T-helper 2 cell treated with Interferon-gamma antibody and Interleukin-4, amounts not matched to agents 100 ng/mL and 5 ng/mL, for 36 hours (primary cell): ENCODE results near the gene MAP3K10. TPM values are rescaled to one million over a fixed set of nuclear protein-coding genes. Genes with fewer than 3 reads are reported as not detected.
"Not testable (repeated sequence)": the region's sequence is repeated elsewhere in the genome, so short reads cannot be mapped to it uniquely, and the experiment has no call there.

Source experiments
- intact Hi-C: fragments of 100-400 bp; cut with micrococcal nuclease; formaldehyde crosslinking; loops from one replicate; pipeline ENCODE4 v1.15.1; 2023
- total RNA-seq: library from RNA; stranded (reverse); gene quantifications from 2 replicates; pipeline ENCODE4 v1.2.3, GENCODE V29; 2022

Gene MAP3K10
- total RNA-seq, 1 donor from 2014 or later: 17.5 TPM

- intact Hi-C loops: no loop called here
Observed at GRCh38 chr19:40216777-40217026, 25.5 kb downstream of the MAP3K10 start.

GRCh38 chr19:40217027-40217810 is 26.0 kb downstream of the MAP3K10 start:
- intact Hi-C loops: no loop called here

GRCh38 chr19:40217934-40218890 is 27.0 kb downstream of the MAP3K10 start, which contains the start of gene TTC9B:
Gene TTC9B, minus strand, starts transcription at chr19:40218384. Its CDS starts 3 bp downstream, at chr19:40218381.
- intact Hi-C loops: no loop called here

- intact Hi-C loops: not testable (repeated sequence)
Observed at GRCh38 chr19:40219029-40219428, 27.8 kb downstream of the MAP3K10 start.

GRCh38 chr19:40219721-40220276 is 28.6 kb downstream of the MAP3K10 start:
- intact Hi-C loops: loop anchor here (2.0 kb wide), 1 partner anchor 427 kb away; no protein-coding TSS in a partner anchor

- intact Hi-C loops: loop anchor here (2.0 kb wide), 1 partner anchor 428 kb away; no protein-coding TSS in a partner anchor
Observed at GRCh38 chr19:40220674-40221073, 29.4 kb downstream of the MAP3K10 start.

GRCh38 chr19:40221858-40222619 is 30.8 kb downstream of the MAP3K10 start:
- intact Hi-C loops: loop anchor here (1.0 to 2.0 kb wide), 2 partner anchors 83 to 429 kb away; no protein-coding TSS in a partner anchor

GRCh38 chr19:40223135-40223822 is 32.1 kb downstream of the MAP3K10 start:
- intact Hi-C loops: no loop called here

- intact Hi-C loops: no loop called here
Observed at GRCh38 chr19:40224342-40225150, 33.3 kb downstream of the MAP3K10 start.

- intact Hi-C loops: no loop called here
Observed at GRCh38 chr19:40225440-40226305, 34.4 kb downstream of the MAP3K10 start.

- intact Hi-C loops: no loop called here
Observed at GRCh38 chr19:40228346-40228745, 37.1 kb downstream of the MAP3K10 start.

GRCh38 chr19:40228863-40229262 is 37.6 kb downstream of the MAP3K10 start:
- intact Hi-C loops: no loop called here

GRCh38 chr19:40229484-40229883 is 38.3 kb downstream of the MAP3K10 start:
- intact Hi-C loops: no loop called here

- intact Hi-C loops: no loop called here
Observed at GRCh38 chr19:40229926-40230417, 38.7 kb downstream of the MAP3K10 start.

GRCh38 chr19:40231057-40231456 is 39.8 kb downstream of the MAP3K10 start:
- intact Hi-C loops: no loop called here

GRCh38 chr19:40231544-40232424 is 40.6 kb downstream of the MAP3K10 start:
- intact Hi-C loops: no loop called here

- intact Hi-C loops: no loop called here
Observed at GRCh38 chr19:40232479-40232878, 41.3 kb downstream of the MAP3K10 start.
